HuH-7 (cell line): ENCODE measurements around the gene MT4.
A peak's percentile ranks its signal among the peaks of the same experiment; 100 is the strongest.

Experiments
- DNase-seq: peaks from one replicate; pipeline ENCODE4 v3.0.0; 2011; ENCODE audit warnings: low spot score

Gene MT4

DNA sequence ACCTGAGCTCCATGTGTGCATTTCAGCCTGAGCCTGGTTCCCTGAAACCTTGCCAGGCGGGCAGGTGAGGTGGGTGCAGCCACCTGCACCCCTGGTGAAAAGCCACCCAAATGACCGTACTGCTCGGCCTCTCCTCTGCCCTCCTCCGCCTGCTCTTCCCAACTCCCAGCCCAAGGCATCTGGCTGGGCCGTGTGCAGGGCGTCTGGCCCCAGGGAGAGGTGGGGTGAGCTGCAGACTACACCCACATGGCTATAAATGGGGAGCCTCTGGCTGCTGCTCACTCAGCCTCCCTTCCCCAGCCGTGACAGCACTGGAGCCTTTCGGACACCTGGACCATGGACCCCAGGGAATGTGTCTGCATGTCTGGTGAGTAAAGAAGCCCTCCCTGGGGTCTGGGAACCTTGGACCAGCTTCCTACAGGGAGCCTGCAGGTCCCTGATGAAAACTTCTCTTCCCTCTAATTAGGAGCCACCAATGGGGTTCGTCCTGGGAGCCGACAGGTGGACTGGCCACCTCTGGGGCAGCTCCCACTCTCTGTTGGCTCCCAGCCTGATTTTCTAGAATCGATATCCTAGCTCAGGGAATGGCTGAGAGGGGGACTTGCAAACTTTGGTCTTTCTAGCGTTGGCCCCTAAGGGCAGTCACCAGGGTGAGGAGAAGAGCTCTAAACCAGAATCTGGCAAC, at the start of gene MT4:
Gene MT4, plus strand, starts transcription at position 281 of the 685 bp plus-strand sequence. Its CDS starts 56 bp downstream, at position 337.
- no peak for DNase-seq

DNA sequence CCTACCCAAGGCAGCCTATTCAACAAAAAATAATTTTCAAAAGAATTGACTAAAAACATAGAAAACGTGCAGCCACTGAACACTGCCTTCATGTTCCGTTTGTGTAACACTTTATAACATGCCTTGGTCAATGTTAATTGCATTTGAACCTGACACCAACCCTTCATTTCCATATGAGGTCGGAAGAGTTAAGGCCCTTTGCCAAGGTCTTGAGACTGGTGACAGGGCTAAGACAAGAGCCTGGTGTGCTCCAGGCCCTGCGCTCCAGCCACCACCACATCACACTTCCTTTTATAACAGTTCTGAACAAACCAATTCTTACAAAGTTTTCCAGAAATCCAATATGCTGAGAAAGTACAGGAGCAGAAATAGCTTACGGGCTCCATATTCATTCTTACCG, 49.2 kb upstream of the MT4 start:
- no peak for DNase-seq

DNA sequence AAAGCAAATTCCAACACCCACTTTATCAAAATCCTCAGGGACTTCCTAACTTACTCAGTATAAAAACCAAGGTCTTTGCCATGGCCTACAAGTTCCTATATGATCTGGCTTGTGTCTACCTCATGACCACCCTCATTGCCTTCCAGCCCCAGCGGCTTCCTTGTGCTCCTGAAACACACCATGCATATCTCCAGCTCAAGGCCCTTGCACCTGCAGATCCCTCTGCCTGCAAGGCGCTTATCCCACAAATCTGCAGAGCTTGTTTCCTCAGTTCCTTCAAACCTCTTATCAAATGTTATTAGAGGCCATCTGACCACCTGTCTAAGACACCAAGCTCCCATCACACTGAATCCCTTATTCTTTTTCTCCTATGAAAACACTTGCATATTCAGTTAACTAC, 47.7 kb upstream of the MT4 start:
- DNase-seq = no peak

DNA sequence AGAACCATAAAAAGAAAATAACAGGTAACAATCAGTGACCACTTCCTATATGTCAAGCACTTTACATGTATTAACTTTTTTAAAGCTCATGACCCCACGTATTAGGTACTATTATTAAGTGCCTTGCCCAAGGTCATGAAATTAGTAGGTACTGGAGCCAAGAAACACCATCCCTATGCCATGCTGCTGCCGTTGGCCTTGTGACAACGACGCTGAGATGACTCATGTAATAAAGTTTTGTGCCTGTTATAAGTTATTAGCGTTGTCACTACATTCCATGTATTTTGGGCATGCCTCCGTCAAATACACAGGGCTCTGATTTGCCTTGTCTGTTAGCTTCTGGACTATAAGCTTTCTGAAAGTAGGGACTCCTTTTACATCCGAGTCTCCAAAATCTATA, 46.4 kb upstream of the MT4 start:
- DNase-seq = no peak

DNA sequence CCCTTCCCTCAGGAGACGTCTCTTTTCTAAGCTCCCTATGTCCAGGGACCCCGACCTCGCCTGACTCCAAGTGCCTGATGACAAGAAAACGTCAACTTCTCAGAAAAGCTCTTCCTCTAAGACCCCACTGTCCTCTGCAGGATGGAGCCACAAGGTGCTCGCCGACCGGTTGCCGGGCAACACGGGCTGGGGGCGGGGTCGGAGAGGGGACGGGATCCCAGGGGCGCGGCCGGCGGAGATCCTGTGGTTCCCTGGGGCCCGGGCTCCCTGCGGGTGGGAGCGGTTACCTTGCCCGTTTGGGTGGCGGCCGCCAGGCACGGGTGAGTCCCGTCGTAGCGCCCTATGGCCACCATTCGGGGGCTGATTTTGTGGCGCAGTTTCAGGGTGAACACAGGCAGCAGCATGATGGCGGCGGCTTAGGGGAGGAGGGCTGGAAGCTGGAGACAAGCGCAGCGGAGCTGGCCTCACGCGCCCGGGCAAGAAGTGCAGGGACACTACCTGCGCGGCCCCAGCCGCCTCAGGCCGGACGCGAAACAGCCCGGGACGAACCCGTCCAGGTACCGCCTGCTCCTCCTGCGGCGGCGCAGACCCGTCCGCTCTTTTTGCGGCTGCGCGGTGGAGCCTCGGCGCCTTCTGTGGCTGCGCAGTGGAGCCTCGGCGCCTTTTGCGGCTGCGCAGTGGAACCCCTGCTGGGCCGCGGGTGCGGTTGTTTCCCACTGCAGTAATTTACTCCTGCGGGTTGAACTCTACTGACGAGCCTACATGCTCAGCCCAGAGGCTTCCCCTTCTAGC, 45.2 kb upstream of the MT4 start, which contains the start of gene BBS2:
Gene BBS2, minus strand, starts transcription at position 566 of the 792 bp plus-strand sequence. Its CDS starts 162 bp downstream, at position 404.
- DNase-seq = peak; percentile 83

DNA sequence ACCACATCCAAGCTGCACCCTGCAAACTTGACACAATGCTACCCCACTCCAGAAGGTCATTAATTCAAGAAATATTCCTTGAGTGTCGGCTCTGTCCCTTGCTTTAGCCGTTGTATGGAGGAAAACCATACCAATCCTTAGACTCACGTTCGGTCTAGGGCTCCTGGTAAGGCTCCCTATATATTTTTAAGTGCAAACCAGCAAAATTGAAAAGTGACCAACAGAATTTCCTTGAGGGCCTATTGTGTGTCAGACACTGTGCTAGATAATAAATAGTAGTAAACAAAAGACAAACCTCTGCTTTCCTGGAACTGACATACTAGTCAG, 44.7 kb upstream of the MT4 start:
- DNase-seq = peak; percentile 3

DNA sequence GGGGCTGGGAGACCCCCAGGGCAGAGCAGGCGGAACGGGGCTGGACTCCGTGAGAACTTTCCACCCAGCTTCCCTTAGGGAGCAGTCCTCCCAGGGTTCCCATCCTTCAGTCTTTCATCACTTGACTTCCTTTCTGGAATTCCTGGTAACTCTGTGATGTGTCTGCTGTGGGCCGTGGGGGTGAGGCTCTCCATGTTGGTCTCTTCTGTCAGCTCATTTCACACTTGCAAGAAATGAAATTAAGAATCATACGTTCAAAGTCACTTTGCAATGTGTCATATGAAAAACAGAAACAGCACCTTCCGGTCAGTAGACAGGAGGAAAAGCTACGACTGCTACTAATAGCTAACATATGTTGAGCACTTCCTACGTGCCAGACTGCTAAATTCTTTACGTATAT, 39.6 kb upstream of the MT4 start:
- DNase-seq = no peak

DNA sequence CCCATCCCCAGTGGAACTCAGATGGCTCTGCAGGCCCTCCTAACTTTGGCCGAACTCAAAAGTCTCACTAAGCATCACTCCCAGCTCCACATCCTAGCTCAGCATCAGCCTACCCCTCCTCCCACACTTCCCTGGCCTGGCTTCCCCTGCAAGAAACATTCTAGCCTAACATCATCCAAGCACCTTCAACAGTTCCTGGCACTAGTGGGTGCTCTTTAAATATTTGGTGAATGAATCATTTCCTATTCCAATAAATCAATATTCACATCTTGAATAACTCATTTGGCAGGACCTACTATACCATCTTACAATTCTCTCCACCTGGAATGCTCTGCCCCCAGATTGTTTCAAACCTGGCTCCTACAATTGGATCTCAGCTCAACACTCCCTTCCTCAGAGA, 34.0 kb upstream of the MT4 start:
- DNase-seq = no peak

DNA sequence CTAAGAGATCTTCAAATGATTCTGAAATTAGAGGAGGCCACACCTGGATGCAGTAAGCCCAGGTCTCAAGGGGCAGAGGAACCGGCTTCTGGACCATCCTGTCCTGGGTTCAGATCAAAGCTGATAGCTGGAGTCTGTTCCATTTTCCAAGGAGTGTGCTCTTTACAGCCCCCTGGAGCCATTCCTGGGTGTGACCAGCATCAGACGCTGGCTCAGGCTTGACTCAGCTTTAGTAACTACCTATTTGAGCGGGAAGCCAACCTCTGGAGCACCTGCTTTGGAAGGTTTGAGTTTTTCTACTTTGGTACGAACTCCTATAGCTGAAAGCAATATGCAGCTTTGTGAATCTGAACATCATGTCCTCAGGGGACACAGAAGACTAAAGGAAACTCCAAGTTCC, 32.2 kb upstream of the MT4 start:
- DNase-seq = peak; percentile 10

DNA sequence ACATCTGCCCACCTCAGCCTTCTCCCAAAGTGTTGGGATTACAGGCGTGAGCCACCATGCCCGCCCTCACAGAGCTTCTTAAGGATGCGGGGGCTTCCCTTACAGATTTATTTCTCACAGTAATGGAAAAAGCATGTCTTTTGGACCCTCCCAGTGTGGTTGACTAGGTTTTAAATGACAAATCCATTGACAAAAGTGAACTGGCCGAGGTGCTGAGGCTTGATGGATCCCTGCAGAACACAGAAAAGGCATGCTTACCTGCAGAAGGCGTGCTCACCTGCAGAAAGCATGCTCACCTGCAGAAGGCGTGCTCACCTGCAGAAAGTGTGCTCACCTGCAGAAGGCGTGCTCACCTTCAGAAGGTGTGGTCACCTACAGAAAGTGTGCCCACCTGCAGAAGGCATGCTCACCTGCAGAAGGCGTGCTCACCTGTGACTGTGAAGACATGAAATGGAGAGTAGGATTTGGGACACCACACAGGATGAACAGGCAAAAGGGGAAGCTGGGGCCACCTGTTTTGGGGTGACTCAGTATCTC, 30.0 kb upstream of the MT4 start:
- DNase-seq = no peak

DNA sequence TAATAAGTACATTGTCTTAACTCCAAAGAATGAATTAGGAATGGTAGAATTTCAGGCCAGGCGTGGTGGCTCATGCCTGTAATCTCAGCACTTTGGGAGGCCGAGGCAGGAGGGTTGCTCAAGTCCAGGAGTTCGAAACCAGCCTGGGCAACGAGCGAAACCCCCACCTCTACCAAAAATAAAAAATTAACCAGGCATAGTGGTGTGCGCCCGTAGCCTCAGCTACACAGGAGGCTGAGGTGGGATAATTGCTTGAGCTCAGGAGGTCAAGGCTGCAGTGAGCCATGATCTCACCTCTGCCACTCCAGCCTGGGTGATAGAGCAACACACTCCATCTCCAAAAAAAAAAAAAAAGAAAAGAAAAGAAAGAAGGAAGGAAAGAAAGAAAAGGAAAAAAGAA, 26.5 kb upstream of the MT4 start:
- DNase-seq = no peak

DNA sequence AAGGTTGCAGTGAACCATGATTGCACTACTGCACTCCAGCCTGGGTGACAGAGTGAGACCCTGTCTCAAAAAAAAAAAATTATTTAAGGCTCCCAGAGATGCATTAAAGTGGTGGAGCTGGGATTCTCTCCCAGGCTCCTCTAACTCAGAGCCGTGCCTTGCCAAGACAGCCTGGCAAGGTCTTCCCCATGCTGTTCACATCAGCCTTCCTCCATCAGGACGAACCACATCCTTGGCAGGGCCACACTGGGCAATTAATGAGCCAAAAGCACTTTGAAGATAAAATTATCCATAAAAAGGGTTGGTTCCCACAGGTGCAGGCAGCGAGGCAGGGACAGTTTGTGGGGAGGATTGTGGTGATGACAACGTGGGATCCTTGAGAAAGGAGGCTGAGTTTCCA, 25.2 kb upstream of the MT4 start:
- DNase-seq = no peak

DNA sequence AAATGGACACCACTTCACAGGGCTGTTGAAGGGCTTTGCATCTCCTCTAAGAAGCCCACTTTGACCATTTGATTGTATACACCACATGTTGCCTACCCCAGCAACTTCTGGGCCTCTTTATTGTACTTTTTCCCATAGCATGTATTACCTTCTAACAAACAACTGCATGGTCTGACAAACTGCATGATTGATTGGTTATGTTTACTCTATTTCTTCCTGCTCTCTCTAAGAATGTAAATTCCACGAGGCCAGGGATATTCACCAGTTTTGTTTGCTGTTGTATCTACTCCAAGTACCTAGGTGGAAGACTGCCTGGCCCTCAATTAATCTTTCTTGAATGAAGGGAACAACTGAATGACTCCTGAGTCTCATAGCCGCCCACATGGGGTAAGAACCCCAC, 22.8 kb upstream of the MT4 start:
- no peak for DNase-seq

DNA sequence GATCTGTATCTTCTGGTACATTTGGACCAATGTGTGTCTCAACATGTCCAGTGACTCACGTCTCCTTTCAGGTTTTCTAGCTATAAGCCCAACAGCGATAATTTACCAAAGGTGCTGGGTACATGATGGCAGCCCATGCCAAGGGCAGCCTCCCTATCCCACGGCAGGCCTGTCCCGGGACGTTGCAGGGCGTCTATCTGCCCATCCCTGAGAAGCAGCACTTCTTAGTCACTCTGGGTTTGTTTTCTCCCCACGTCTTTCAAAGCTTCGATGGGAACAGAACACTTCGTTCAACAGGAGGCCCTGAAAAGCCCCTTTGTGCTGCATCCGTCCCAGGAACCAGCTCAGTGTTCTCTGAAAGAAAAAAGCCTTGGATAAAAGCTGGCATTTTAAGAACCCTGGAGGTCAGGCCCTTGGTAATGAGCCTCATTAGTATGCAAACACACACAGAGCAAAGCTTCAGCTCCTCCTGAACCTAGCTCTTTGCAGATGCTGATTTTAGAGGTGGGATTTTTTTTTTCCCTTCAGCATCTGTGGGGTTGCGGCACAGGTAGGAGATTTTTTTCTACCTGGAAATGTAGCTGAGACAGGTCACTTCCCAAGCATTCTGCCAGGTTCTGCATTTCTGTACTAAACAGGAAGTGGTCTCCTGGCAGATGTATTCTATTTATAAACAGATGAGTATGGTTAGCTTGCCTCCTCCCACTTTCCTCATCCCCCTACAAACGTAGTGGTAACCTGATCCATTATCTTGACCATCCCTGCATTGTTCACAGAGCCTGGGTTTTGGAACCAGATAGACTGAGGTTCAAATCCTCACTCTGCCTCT, 17.5 kb upstream of the MT4 start:
- no peak for DNase-seq

DNA sequence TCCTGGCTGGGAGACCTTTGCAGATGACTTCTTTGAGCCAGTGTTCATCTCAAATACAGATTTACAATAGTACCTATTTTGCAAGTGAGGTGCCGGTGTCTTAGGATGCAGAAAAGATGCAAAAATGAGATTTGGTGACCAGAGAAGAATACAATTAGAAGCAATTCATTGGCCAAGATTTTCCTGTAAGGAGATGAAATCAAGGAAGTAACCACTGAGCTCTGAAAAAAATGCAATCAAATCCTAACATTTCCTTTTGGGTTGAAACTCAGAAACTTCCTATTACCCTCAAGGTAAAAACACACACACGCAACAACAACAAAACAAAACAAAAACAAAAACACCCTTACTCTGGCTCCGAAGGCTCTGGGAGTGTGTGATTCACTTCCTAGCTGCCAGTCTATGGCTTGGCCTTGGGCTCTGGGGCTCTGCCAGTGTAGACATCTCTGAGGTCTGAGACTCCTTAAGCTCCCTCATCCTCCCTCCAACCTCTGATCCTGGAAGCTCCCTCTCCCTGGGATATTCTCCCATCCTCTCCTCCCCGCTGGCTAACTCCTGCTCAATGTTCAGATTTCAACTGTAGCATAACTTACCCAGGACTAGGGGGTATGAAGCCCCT, 16.8 kb upstream of the MT4 start:
- no peak for DNase-seq

DNA sequence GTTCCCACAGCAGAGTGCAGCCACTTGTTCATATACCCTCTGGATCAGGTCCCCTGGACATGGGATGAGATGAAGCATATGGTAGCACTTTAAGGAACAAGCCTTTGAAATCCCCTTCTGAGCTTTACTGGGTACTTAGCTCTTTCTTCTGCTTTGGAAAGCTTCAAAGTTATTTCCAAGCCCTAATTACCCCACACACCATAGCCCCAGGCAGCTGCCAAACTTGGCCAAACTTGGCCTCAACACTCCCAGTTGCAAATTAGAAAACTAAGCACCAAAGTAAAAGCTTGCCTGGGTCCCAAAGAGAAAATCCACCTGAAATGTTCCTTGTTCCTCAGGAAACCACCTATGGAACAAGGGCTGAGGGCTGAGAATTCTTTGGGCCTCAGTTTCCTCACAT, 15.7 kb upstream of the MT4 start:
- no peak for DNase-seq

DNA sequence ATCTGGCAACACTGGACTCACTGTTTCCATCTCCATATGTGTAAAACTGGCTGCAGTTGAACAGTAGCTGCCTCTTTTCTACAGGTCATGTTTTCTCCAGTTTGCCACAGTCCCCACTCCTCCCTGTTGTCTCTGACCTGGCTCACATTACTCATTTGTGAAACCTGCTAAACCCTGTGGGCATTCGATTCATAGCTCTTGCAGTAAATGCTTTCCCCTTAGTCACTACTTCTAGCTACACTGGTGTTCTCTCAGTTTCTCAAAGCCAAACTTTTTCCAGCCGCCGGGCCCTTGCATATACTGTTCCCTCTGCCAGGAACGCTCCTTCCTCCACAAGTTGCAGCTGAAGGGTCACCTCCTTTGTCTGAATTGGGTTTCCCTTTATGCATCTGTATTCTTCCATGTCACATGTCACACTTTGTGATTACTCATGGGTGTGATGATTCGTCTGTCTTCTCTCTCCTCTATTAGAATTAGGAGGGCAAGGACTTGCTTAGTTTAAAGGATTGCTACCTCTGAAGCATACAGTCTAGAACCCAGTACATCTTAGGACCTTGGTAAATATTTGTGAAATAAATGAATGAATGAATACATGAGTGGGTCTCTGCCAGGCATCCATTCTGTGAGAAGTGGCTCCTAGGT, 15.0 kb upstream of the MT4 start:
- DNase-seq = no peak

DNA sequence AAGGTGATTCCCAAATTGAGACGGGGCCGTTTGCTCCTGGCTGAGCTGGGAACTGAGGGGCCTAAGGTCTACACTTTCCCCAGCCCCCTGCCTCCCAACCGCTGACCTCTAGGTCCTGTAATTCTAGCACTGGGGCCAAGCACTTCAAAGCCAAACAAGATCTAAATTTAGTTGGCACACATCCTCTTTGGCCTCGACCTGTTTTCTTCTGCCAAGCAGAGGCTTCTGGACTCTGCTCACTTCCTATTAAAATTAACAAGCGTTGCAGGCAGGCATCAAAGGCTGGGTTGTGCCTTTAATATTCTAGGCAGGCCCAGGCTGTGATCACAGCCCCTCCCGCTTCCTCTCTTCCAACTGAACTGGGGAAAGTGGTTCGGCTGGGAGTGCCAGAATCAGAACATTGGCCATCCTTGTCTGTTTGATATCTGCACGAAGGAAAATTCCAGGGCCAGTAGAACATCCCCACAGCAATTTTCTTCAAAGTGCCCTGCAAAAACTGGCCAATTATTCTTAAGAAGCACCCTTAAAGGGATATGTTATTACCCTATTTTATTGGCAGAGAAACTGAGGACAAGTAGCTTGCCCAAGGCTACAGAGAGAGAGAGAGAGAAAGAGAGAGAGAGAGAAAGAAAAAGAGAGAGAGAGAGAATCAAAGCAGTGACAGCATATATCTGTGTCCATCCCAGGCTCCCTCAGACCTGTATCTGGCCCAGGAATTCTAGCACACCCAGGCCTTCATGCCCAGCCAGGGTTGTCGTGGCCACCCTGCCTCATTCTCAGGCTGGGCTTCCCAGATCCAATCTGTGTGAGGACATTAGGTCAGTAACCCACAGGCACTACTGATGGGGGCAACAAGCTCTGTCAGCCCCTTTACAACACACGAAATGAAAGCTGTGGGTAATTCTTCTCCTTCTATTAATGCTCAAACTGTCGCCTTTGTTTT, 12.8 kb upstream of the MT4 start:
- no peak for DNase-seq

DNA sequence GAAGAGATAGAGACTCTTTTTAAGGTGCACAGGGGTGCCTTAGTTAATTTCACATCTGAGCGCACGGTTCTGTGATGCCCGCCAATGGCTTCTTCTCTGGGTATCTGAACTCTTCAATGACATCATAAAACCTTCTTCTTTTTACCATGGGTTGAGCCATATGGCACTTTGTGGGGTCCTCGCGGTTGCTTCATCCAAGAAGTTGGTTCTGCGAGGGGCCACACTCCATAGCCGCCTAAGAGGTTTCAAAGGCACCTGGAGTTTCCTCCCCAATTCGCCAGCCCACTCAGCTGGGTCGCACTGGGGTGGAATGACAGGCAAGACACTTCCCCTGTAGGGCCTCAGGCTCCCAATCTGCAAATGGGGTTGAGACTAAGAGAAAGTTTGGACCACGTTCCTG, 10.4 kb upstream of the MT4 start:
- no peak for DNase-seq

DNA sequence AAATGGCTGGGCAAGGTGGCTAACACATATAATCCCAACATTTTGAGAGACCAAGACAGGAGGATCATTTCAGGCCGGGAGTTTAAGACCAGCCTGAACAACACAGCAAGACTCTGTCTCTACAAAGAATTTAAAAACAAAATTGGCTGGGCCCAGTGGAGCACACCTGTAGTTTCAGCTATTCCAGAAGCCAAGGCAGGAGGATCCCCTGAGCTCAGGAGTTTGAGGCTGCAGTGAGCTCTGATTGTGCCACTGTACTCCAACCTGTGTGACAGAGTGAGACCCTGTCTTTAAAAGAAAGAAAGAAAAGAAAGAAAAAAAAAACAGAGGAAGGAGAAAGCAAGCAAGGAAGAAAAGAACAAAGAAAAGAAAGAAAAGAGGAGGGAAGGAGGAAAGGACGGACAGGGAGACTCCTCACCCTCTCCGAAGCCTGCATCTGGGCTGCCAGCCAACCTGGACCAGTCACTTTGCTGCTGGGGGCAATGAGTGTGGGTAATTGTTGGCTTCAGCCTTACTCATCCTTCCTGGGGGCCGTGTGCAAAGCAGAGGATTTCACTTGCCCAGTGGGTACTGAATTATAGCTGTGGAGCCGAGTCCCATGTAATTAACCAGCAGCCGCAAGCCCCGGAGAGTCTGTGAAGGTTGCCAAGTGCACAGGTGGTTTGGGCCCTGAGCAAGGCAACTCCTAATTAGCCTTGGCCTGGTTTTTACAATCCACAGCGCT, 6.7 kb upstream of the MT4 start:
- no peak for DNase-seq
